ENCODE data around the gene PSMD6. TPM values are rescaled to one million over a fixed set of nuclear protein-coding genes. Genes with fewer than 3 reads are reported as not detected.
A peak's percentile ranks its signal among the peaks of the same experiment; 100 is the strongest.

Gene PSMD6
- total RNA-seq, 1 experiment from 2014 or later: 62.7 TPM

DNA sequence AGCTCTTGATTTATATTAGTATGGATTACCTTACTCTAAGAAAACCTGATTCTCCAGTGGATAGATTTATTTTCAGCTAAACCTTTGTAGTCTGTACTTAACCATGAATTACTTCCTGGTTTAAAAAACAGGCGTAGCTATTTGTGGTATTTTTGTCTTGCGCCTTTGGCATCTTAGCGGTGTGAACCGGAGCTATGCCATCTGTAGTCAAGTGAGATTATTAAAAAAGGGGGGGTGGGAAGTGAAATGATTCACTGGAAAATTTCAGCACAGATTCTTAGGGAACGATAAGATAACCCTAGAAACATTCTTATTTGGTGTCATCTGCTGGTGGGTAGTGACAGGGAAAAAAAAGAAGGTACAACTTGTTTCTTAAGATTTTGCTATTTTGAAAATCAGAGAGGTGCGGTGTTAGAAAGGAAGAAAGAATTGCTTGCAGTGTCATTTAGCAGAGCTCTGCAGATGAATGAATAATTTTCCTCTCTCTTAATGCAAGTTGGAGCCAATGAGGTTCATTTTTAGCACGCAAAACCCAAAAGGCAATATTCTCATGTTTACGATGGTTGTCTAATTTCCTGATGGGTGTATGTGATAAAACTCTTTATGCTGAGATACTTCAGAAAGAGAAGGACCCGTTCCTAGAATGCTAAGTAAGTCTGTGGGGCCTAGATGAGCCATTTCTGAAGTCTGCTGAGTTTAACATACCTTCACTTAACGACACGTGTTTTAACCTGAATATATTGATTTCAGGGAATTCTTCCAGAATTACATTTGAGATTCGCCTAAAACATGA is 44.0 kb downstream of the PSMD6 start:
- POLR2A ChIA-PET: interaction anchor here (1.0 to 11.5 kb wide), 8 partner anchors 12 to 120 kb away, joined by 4 to 283 read pairs (median 7); partner anchors contain the start of genes ATXN7 and THOC7
- peaks cover 34% of the 10 kb centered on the region for H3K4me1 Mint-ChIP-seq (ENCODE audit: insufficient read depth, unreplicated experiment)
- no peaks in the 10 kb centered on the region for H3K9me3 Mint-ChIP-seq (ENCODE audit: unreplicated experiment)
- H3K4me3 Mint-ChIP-seq (ENCODE audit: unreplicated experiment): peak overlapping the region; percentile 54
- intact Hi-C loops (cut with micrococcal nuclease): no loop called here
- no peak for DNase-seq (ENCODE audit: unreplicated experiment)
- H3K27me3 Mint-ChIP-seq (ENCODE audit: insufficient read depth, unreplicated experiment): no peaks in the 10 kb centered on the region
- CTCF ChIA-PET: interaction anchor here (0.6 to 10.0 kb wide), 8 partner anchors 12 to 71 kb away, joined by 3 to 185 read pairs (median 4); partner anchors contain the start of gene PSMD6
- peaks cover 34% of the 10 kb centered on the region for H3K36me3 Mint-ChIP-seq (ENCODE audit: insufficient read depth, unreplicated experiment)
- H3K27ac Mint-ChIP-seq (ENCODE audit: low read depth, unreplicated experiment): peak overlapping the region; percentile 86
- no TSS peak for BruUV-seq (replicated peaks)
- TF ChIP-seq, protein P1, sequence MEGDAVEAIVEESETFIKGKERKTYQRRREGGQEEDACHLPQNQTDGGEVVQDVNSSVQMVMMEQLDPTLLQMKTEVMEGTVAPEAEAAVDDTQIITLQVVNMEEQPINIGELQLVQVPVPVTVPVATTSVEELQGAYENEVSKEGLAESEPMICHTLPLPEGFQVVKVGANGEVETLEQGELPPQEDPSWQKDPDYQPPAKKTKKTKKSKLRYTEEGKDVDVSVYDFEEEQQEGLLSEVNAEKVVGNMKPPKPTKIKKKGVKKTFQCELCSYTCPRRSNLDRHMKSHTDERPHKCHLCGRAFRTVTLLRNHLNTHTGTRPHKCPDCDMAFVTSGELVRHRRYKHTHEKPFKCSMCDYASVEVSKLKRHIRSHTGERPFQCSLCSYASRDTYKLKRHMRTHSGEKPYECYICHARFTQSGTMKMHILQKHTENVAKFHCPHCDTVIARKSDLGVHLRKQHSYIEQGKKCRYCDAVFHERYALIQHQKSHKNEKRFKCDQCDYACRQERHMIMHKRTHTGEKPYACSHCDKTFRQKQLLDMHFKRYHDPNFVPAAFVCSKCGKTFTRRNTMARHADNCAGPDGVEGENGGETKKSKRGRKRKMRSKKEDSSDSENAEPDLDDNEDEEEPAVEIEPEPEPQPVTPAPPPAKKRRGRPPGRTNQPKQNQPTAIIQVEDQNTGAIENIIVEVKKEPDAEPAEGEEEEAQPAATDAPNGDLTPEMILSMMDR (IDR thresholded peaks at IDR 0.05; ENCODE audit: unreplicated experiment): no peak

DNA sequence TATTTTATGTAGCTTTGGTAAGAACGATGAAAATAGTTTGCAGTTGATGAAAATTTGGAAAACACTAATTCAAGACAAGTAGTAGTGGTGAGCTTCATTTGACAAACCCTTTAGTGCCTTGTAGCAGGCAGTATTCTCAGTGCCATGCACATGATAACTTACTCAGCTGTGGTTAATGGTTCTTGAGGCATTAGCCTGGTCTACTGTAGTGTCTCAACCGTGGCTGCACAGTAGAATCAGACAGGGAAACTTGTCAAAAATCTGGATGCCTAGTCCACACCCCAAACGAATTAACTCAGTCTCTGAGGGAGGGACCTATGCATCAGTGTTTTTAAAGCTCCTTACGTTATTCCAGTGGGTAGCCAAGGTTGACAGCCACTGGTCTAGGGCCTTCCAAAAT is 45.4 kb downstream of the PSMD6 start:
- Mint-ChIP-seq H3K9me3 (ENCODE audit: unreplicated experiment) (no peaks in the 10 kb centered on the region), H3K4me1 (ENCODE audit: insufficient read depth, unreplicated experiment) (peaks cover 41% of the 10 kb centered on the region), H3K4me3 (ENCODE audit: unreplicated experiment) (no peak overlapping the region), H3K36me3 (ENCODE audit: insufficient read depth, unreplicated experiment) (peaks cover 24% of the 10 kb centered on the region), H3K27ac (ENCODE audit: low read depth, unreplicated experiment) (peak overlapping the region; percentile 86), H3K27me3 (ENCODE audit: insufficient read depth, unreplicated experiment) (no peaks in the 10 kb centered on the region)
- DNase-seq (ENCODE audit: unreplicated experiment): no peak
- TF ChIP-seq, protein P1 (IDR thresholded peaks at IDR 0.05; ENCODE audit: unreplicated experiment): no peak
- no TSS peak for BruUV-seq (replicated peaks)
- intact Hi-C loops (cut with micrococcal nuclease): loop anchor here (1.0 kb wide), 1 partner anchor 64 kb away; no protein-coding TSS in a partner anchor
- CTCF ChIA-PET: interaction anchor here (0.6 to 10.0 kb wide), 5 partner anchors 13 to 76 kb away, joined by 3 to 185 read pairs (median 4); no protein-coding TSS in a partner anchor
- POLR2A ChIA-PET: interaction anchor here (0.5 to 11.5 kb wide), 13 partner anchors 13 to 1374 kb away, joined by 3 to 283 read pairs (median 9); partner anchors contain the start of genes ATXN7, PSMD6, SCAANT1 and THOC7

DNA sequence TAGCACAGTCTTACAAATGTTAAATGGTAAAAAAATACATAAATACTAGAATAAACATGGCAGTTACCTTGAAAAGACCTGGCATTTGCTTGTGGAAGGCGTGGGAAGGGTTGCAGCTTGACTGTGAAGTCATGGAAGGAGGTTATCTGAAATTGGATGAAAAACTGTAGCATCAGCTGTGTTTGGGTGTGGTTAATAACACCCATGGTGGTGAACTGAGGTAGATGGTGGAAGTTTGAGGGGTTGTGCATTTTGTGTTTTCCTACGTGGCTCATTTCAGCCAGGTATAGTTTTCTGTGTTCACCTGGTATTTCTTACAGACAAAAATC is 46.5 kb downstream of the PSMD6 start:
- ChIA-PET POLR2A (interaction anchor here (0.6 to 11.5 kb wide), 18 partner anchors 13 to 684 kb away, joined by 3 to 283 read pairs (median 6); partner anchors contain the start of genes ATXN7, PSMD6, SCAANT1 and THOC7), CTCF (interaction anchor here (0.6 to 10.0 kb wide), 8 partner anchors 12 to 1253 kb away, joined by 3 to 185 read pairs (median 4); no protein-coding TSS in a partner anchor)
- TF ChIP-seq, protein P1 (IDR thresholded peaks at IDR 0.05; ENCODE audit: unreplicated experiment): no peak
- Mint-ChIP-seq H3K27ac (ENCODE audit: low read depth, unreplicated experiment) (peak overlapping the region; percentile 86), H3K27me3 (ENCODE audit: insufficient read depth, unreplicated experiment) (no peaks in the 10 kb centered on the region), H3K36me3 (ENCODE audit: insufficient read depth, unreplicated experiment) (peaks cover 14% of the 10 kb centered on the region), H3K4me1 (ENCODE audit: insufficient read depth, unreplicated experiment) (peaks cover 51% of the 10 kb centered on the region), H3K4me3 (ENCODE audit: unreplicated experiment) (peak overlapping the region; percentile 45), H3K9me3 (ENCODE audit: unreplicated experiment) (no peaks in the 10 kb centered on the region)
- intact Hi-C loops (cut with micrococcal nuclease): loop anchor here (1.0 kb wide), 1 partner anchor 16 kb away; no protein-coding TSS in a partner anchor
- DNase-seq (ENCODE audit: unreplicated experiment): no peak
- no TSS peak for BruUV-seq (replicated peaks)
